Body of pancreas (tissue), 4 donors: Measurements from ENCODE around the gene SEC11A. TPM values are rescaled to one million over a fixed set of nuclear protein-coding genes. Genes with fewer than 3 reads are reported as not detected.

Source experiments
- ATAC-seq: fragments of 150-250 bp; one replicate; pipeline ENCODE4 v1.9.1; 2016
- DNase-seq, 4 donors: peaks; one replicate each; pipeline ENCODE4 v3.0.0-alpha.2; 2019
- H3K27ac ChIP-seq, 4 donors: fragments of 200-600 bp; sonication (generic); 1 replicate in 3 of 4; 2 replicates in 1 of 4; pipeline versions ENCODE4 v1.5.1 to v1.6.1; 2016 to 2019; ENCODE audit warnings: mild to moderate bottlenecking in 1 of 4, mixed read lengths in 1 of 4, moderate library complexity in 1 of 4
- H3K27me3 ChIP-seq, 2 donors: fragments of 200-600 bp; sonication (generic); one replicate each; pipeline ENCODE4 v1.6.0; 2016; ENCODE audit warnings: mild to moderate bottlenecking in 1 of 2
- H3K36me3 ChIP-seq, 2 donors: fragments of 200-600 bp; sonication (generic); replicated peaks in 1 of 2; 2 replicates each; pipeline ENCODE4 v1.5.1; 2016; ENCODE audit warnings: low read depth in 2 of 2; ENCODE audit not compliant: insufficient read depth in 1 of 2
- H3K4me1 ChIP-seq: fragments of 200-600 bp; sonication (generic); one replicate; pipeline ENCODE4 v1.6.0; 2016
- H3K4me3 ChIP-seq, 2 donors: fragments of 200-600 bp; sonication (generic); 1 replicate in 1 of 2; 2 replicates in 1 of 2; pipeline ENCODE4 v1.5.1; 2016 to 2019
- H3K9me3 ChIP-seq, 3 donors: fragments of 200-600 bp; sonication (generic); 1 replicate in 2 of 3; 2 replicates in 1 of 3; pipeline ENCODE4 v1.5.1; 2016
- CTCF ChIP-seq, 7 experiments: fragments of 450-650 bp in 4 of 7; fragments of 200-600 bp in 3 of 7; sonication (generic) in 3 of 7; IDR thresholded peaks; one replicate each; pipeline ENCODE4 v1.5.1; 2016 to 2019; ENCODE audit warnings: antibody characterized with exemption in 7 of 7
- POLR2A ChIP-seq, 3 donors: fragments of 450-650 bp; IDR thresholded peaks; one replicate each; pipeline ENCODE4 v1.6.1; 2016; ENCODE audit warnings: antibody characterized with exemption in 3 of 3, mild to moderate bottlenecking in 2 of 3
- WGBS, 2 donors: methylation state at CpG; one replicate each; pipeline ENCODE4 v1.1.5; 2017; 5-methylcytosine and 5-hydroxymethylcytosine counted together
- intact Hi-C: fragments of 100-400 bp; cut with DNase I; formaldehyde crosslinking; loops from one replicate; pipeline ENCODE4 v1.15.1; 2023
- total RNA-seq, 2 donors: library from RNA; depleted of rRNA; stranded (reverse); fragments of >200 nt; gene quantifications; one replicate each; pipeline ENCODE4 v1.1.0, GENCODE V29; 2016

Gene SEC11A
- total RNA-seq, 2 donors from 2014 or later = 83.8 to 89.3 TPM

GRCh38 chr15:84685304-84685703, 30.6 kb downstream of the SEC11A start:
- ATAC-seq = no peak
- TF ChIP-seq POLR2A (IDR thresholded peaks at IDR 0.05) (no peak), CTCF (IDR thresholded peaks at IDR 0.05) (no peak)
- intact Hi-C loops = no loop called here
- no peaks in the 10 kb centered on the region for H3K9me3 ChIP-seq
- H3K27me3 ChIP-seq = no peaks in the 10 kb centered on the region
- no peaks in the 10 kb centered on the region for H3K4me1 ChIP-seq
- 87 to 90% methylated on average over 5 of the region's 5 CpGs for WGBS, 2 donors
- peaks cover 0 to 2% of the 10 kb centered on the region in 2 donors for H3K36me3 ChIP-seq
- peak in 2 of 4 donors; percentile 9 to 14 for DNase-seq
- no peak overlapping the region for H3K27ac ChIP-seq
- H3K4me3 ChIP-seq = no peak overlapping the region

- no peaks in the 10 kb centered on the region for H3K27me3 ChIP-seq
- H3K4me1 ChIP-seq = no peaks in the 10 kb centered on the region
- intact Hi-C loops = no loop called here
- peaks cover 0 to 2% of the 10 kb centered on the region in 2 donors for H3K36me3 ChIP-seq
- DNase-seq (no peak), ATAC-seq (no peak)
- WGBS, 2 donors = 53 to 55% methylated on average over 1 of the region's 1 CpG
- H3K27ac ChIP-seq = no peak overlapping the region
- H3K4me3 ChIP-seq = no peak overlapping the region
- TF ChIP-seq CTCF (IDR thresholded peaks at IDR 0.05) = no peak
- TF ChIP-seq POLR2A (IDR thresholded peaks at IDR 0.05) = no peak
- H3K9me3 ChIP-seq = no peaks in the 10 kb centered on the region
These were observed 31.8 kb downstream of the SEC11A start for GRCh38 chr15:84684092-84684491.

- 85 to 97% methylated on average over 3 of the region's 3 CpGs for WGBS, 2 donors
- Histone ChIP-seq H3K36me3 (peaks cover 0 to 2% of the 10 kb centered on the region in 2 donors), H3K9me3 (no peaks in the 10 kb centered on the region), H3K4me1 (no peaks in the 10 kb centered on the region), H3K27ac (no peak overlapping the region), H3K4me3 (no peak overlapping the region), H3K27me3 (no peaks in the 10 kb centered on the region)
- DNase-seq = no peak
- no peak for TF ChIP-seq POLR2A (IDR thresholded peaks at IDR 0.05)
- TF ChIP-seq CTCF (IDR thresholded peaks at IDR 0.05) = no peak
- intact Hi-C loops = no loop called here
- no peak for ATAC-seq
These were observed 34.1 kb downstream of the SEC11A start for GRCh38 chr15:84681831-84682230.

- Histone ChIP-seq H3K4me1 (peaks cover 6% of the 10 kb centered on the region), H3K27ac (no peak overlapping the region), H3K4me3 (no peak overlapping the region), H3K27me3 (no peaks in the 10 kb centered on the region), H3K36me3 (peaks cover 0 to 12% of the 10 kb centered on the region in 2 donors), H3K9me3 (no peaks in the 10 kb centered on the region)
- TF ChIP-seq POLR2A (IDR thresholded peaks at IDR 0.05) (no peak), CTCF (IDR thresholded peaks at IDR 0.05) (no peak)
- no peak for DNase-seq
- no peak for ATAC-seq
- intact Hi-C loops = no loop called here
These were observed 44.7 kb downstream of the SEC11A start for GRCh38 chr15:84671211-84671610.

GRCh38 chr15:84669726-84670125, 46.2 kb downstream of the SEC11A start:
- no peak for DNase-seq
- Histone ChIP-seq H3K4me3 (no peak overlapping the region), H3K36me3 (peaks cover 0 to 12% of the 10 kb centered on the region in 2 donors), H3K9me3 (no peaks in the 10 kb centered on the region), H3K27ac (peak overlapping the region in 3 of 4 donors; percentile 14 to 65 (median 55)), H3K27me3 (no peaks in the 10 kb centered on the region), H3K4me1 (peaks cover 6% of the 10 kb centered on the region)
- 85 to 87% methylated on average over 8 of the region's 8 CpGs for WGBS, 2 donors
- intact Hi-C loops = no loop called here
- ATAC-seq = no peak
- TF ChIP-seq POLR2A (IDR thresholded peaks at IDR 0.05) (no peak), CTCF (IDR thresholded peaks at IDR 0.05) (no peak)
